Activated CD4-positive, alpha-beta T cell treated with anti-CD3 and anti-CD28 coated beads, Interleukin-2, amount 10 ng/mL, durations not matched to agents 24 days and 14 days (primary cell): ENCODE results near the gene MECR. TPM values are rescaled to one million over a fixed set of nuclear protein-coding genes. Genes with fewer than 3 reads are reported as not detected.

Experiments used
- DNase-seq: peaks from one replicate; pipeline ENCODE4 v3.0.0; 2022
- H3K27ac Mint-ChIP-seq: one replicate; pipeline ENCODE4 v1.8.0; 2022; ENCODE audit warnings: mild to moderate bottlenecking, mixed read lengths
- H3K27me3 Mint-ChIP-seq: one replicate; pipeline ENCODE4 v1.8.0; 2022; ENCODE audit warnings: mixed read lengths
- H3K36me3 Mint-ChIP-seq: one replicate; pipeline ENCODE4 v1.8.0; 2022; ENCODE audit warnings: low read depth, mild to moderate bottlenecking, mixed read lengths
- H3K4me1 Mint-ChIP-seq: one replicate; pipeline ENCODE4 v1.8.0; 2021; ENCODE audit warnings: mixed read lengths
- H3K4me3 Mint-ChIP-seq: one replicate; pipeline ENCODE4 v1.8.0; 2022; ENCODE audit warnings: mild to moderate bottlenecking, moderate library complexity, mixed read lengths
- H3K9me3 Mint-ChIP-seq: one replicate; pipeline ENCODE4 v1.8.0; 2021; ENCODE audit warnings: mixed read lengths
- intact Hi-C: fragments of 100-400 bp; cut with micrococcal nuclease; formaldehyde crosslinking; loops from one replicate; pipeline ENCODE4 v1.15.1; 2023
- total RNA-seq: library from RNA; stranded (reverse); gene quantifications from 2 replicates; pipeline ENCODE4 v1.2.3, GENCODE V29; 2022

MECR gene
- total RNA-seq, 1 donor from 2014 or later: 41.3 TPM

DNA sequence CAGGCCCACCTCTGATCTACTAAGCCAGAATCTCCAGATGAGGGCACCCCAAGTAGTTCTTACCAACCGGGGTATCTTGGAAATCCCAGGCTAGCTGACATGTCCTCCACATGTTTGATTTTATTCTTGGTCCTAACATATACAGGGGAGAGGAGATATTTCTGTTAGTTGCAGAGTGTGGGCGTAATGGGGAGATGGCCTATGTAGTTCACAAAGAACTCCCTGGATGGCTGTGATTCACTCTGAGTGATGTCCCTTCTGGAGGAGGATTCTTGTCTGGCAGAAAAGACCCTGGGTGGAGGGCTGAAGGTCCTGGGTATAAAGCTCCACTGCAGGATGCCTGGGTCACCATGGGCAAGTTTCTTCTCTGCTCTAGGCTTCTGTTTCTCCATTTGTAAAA, 13.1 kb downstream of the MECR start:
- Mint-ChIP-seq H3K4me1 (no peaks in the 10 kb centered on the region), H3K27me3 (no peaks in the 10 kb centered on the region), H3K9me3 (no peaks in the 10 kb centered on the region), H3K36me3 (peaks cover 16% of the 10 kb centered on the region), H3K4me3 (no peak overlapping the region), H3K27ac (no peak overlapping the region)
- DNase-seq: no peak
- intact Hi-C loops: no loop called here

DNA sequence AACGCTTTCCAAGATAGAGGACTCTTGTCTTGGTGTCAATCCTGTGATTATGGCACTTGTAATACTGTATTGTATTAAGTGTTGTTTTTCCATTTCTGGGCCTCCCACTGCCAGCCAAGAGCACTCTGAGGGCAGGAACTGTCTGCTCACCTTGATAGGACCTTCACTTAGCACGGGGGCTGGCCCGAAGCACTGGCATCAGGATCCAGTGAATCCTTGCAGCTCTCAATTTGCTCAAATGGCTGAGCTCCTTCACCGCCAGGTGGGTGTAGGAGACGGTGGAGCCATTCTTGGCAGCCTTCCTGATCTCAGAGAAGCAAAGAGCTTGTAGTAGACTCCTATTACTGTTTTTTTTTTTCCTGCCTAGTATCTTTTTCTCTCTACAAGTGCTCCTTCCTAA, 17.7 kb downstream of the MECR start:
- no peaks in the 10 kb centered on the region for H3K4me1 Mint-ChIP-seq
- no peaks in the 10 kb centered on the region for H3K27me3 Mint-ChIP-seq
- no peak overlapping the region for H3K27ac Mint-ChIP-seq
- H3K4me3 Mint-ChIP-seq: no peak overlapping the region
- no peaks in the 10 kb centered on the region for H3K9me3 Mint-ChIP-seq
- DNase-seq: no peak
- peaks cover 22% of the 10 kb centered on the region for H3K36me3 Mint-ChIP-seq
- intact Hi-C loops: no loop called here

DNA sequence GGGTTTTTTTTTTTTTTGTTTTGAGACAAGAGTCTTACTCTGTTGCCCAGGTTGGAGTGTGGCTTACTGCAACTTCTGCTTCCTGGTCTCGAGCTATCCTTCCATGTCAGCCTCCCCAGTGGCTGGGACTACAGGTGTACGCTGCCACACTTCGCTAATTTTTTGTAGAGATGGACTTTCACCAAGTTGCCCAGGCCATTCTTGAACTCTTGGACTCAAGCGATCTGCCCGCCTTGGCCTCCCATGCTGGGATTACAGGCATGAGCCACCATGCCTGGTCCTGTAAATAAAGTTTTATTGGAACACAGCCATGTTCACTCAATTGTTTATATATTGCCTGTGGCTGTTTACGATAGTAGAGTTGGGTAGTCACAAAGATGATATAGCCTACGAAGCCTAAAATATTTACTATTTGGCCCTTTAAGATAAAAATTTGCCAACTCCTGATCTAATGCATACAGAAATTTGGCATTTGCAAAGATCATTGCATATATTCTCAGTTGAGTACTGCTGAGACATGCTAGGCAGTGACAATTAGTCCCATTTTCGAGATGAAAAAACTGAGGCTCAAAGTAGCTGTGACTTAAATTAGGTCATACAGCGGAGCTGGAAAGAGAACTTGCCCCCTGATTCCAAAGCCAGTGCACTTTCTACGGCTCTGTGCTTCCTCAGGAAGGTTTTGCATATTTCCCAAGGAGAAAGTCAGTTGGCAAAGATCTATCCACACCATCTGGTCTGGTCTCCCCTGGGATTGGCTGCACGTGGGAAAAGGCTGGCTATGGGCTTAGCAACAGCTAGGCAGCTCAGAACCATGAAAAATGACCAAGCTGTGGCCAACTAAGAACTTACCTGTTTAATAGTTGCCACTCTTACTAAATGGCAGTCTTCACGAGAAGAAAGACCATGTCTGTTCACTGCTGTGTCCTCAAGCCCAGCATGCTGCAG, 19.4 kb downstream of the MECR start:
- Mint-ChIP-seq H3K27ac (no peak overlapping the region), H3K9me3 (no peaks in the 10 kb centered on the region), H3K27me3 (no peaks in the 10 kb centered on the region), H3K4me1 (no peaks in the 10 kb centered on the region), H3K4me3 (no peak overlapping the region), H3K36me3 (peaks cover 22% of the 10 kb centered on the region)
- no peak for DNase-seq
- intact Hi-C loops: no loop called here

DNA sequence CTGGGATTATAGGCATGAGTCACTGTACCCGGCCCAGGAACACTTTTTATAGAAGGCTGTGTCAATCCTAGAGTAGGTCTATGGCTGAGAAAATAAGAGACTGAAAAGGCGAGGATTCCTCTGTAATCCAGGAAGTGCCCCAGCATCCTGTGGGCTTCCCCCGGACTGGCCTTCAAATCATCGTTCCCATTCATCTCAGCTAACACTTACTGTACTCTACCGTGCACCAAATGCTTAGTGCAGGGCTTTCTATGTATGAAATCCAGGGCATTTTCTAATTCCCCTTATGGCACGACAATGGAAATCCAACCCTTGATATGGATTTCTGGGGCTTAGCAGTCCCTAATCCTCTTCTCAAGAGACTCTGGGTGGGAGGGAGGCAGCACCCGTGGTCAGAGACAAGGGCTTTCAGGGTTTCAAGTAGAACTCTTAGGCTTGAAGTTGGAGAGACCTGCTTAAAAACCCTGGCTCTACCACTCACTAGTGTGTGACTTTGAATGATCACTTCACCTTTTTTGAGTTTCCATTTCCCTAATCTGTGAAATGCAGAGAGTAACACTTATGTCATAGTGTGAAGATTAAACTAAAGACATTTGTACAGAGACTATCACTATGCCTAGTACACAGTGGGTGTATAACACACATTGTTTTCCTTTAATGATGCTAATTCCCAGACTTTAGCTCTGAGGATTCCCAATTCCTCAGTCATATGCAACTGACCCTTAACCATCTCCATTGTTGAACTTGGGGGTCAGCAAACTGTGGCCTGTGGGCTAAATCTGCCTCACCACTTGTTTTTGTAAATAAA, 20.3 kb downstream of the MECR start:
- no peaks in the 10 kb centered on the region for H3K4me1 Mint-ChIP-seq
- no peaks in the 10 kb centered on the region for H3K27me3 Mint-ChIP-seq
- intact Hi-C loops: no loop called here
- H3K27ac Mint-ChIP-seq: no peak overlapping the region
- no peak overlapping the region for H3K4me3 Mint-ChIP-seq
- no peak for DNase-seq
- H3K9me3 Mint-ChIP-seq: no peaks in the 10 kb centered on the region
- H3K36me3 Mint-ChIP-seq: peaks cover 24% of the 10 kb centered on the region

DNA sequence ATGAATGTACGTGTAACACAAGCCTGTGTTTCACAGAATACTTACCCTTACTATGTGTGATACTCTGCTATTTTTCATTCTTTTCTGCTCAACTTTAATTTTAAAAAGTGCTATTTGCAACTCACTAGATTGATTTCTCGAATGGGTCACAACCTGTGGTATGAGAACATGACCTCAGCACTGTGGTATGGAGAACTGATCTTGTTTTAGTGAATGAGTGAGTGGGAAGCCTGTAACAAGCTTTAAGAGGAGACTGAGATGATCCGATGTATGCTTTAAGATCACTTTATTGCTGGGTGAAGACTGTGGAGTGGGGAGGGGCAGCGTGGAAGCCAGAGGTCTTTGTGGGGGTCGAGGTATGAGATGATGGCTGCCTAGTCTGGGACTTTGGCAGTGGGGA, 21.6 kb downstream of the MECR start:
- no peaks in the 10 kb centered on the region for H3K27me3 Mint-ChIP-seq
- intact Hi-C loops: no loop called here
- no peak overlapping the region for H3K4me3 Mint-ChIP-seq
- no peak for DNase-seq
- H3K27ac Mint-ChIP-seq: no peak overlapping the region
- peaks cover 19% of the 10 kb centered on the region for H3K36me3 Mint-ChIP-seq
- H3K9me3 Mint-ChIP-seq: no peaks in the 10 kb centered on the region
- H3K4me1 Mint-ChIP-seq: no peaks in the 10 kb centered on the region

DNA sequence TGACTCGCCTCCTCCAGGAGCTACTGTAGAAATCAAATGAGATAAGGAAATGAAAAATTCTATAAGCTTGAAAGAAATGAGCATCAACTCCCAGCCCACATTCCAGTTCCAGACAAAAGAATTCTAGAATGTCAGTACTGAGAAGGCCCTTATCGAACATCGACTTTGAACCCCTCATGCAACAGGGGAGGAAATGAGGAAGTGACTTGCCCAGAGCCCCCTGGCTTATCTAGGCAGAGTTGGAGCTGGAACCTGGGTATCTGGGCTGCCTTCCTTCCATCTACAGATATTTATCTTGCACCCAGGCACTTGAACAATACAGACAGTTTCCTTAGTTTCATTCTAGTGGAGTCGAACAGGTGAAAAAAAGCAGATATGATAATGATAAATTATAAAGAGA, 22.3 kb downstream of the MECR start:
- no peak overlapping the region for H3K4me3 Mint-ChIP-seq

DNA sequence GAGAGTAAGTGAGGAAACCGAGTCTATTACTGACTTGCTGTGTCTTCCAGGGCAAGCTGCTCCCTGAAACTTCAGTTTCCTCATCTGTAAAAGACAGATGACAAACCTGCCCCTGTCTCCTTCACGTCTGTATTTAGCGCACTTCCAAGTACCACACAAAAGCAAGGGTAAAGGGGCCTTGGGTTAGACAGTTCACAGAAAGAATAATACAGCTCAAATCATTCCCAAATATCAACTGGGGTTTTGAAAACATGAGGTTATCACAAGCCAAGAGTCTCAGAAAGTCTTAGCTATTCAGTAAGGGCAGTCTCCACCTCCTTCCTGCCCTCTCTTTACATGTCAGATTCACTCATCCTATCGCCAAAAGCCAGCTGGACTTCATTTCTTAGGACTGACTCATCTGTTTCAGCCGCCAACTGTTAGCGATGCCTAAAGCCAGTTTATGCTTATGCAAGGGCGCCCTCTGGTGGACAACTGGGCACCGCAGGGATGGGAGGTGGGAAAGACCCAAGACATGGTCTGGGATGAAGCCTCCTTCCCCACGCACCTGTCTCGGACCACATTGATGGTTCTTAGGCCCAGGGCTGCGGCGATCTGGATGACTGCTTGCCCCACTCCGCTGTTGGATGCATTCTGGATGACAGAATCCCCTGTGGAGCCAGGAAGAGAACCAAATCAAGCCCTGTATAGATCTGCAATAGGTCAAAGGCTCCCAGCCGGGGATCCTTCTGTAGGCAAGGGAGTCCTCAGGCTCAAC, 28.0 kb downstream of the MECR start:
- peaks cover 15% of the 10 kb centered on the region for H3K4me1 Mint-ChIP-seq
- H3K9me3 Mint-ChIP-seq: no peaks in the 10 kb centered on the region
- H3K36me3 Mint-ChIP-seq: peaks cover 19% of the 10 kb centered on the region
- H3K4me3 Mint-ChIP-seq: no peak overlapping the region
- intact Hi-C loops: loop anchor here (1.0 to 5.0 kb wide), 5 partner anchors 20 to 418 kb away; partner anchors contain the start of gene TMEM200B
- H3K27me3 Mint-ChIP-seq: no peaks in the 10 kb centered on the region
- peak; percentile 97 for DNase-seq
- H3K27ac Mint-ChIP-seq: peak overlapping the region; percentile 34

More for the DNA sequence above, 22.3 kb downstream of the MECR start:
- intact Hi-C loops: no loop called here
- peaks cover 17% of the 10 kb centered on the region for H3K36me3 Mint-ChIP-seq
- no peaks in the 10 kb centered on the region for H3K4me1 Mint-ChIP-seq
- H3K27ac Mint-ChIP-seq: no peak overlapping the region
- no peaks in the 10 kb centered on the region for H3K9me3 Mint-ChIP-seq
- no peaks in the 10 kb centered on the region for H3K27me3 Mint-ChIP-seq
- no peak for DNase-seq

DNA sequence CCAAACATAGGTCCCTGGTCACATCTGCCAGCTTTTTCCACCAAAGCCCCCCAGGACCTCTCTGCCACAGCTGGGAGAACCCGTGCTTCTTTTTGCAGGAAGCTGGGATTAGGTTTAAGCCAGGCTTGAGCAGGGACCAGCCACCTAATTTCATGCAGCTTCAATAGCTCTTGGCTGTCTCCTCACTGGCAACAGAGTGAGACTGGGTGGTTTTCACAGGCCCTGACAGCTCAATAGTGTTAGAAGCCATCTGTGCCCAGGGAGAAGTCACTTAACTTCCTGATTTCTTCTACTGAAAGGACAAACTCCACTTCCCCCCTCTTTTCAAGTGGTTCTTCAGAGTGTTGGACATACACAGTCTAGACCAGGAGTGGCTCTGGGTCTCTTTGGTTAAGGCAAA, 28.7 kb downstream of the MECR start:
- peaks cover 19% of the 10 kb centered on the region for H3K36me3 Mint-ChIP-seq
- intact Hi-C loops: loop anchor here (1.0 to 5.0 kb wide), 4 partner anchors 80 to 417 kb away; partner anchors contain the start of gene TMEM200B
- no peak overlapping the region for H3K4me3 Mint-ChIP-seq
- H3K9me3 Mint-ChIP-seq: no peaks in the 10 kb centered on the region
- H3K27me3 Mint-ChIP-seq: no peaks in the 10 kb centered on the region
- peak overlapping the region; percentile 34 for H3K27ac Mint-ChIP-seq
- DNase-seq: no peak
- H3K4me1 Mint-ChIP-seq: peaks cover 15% of the 10 kb centered on the region

DNA sequence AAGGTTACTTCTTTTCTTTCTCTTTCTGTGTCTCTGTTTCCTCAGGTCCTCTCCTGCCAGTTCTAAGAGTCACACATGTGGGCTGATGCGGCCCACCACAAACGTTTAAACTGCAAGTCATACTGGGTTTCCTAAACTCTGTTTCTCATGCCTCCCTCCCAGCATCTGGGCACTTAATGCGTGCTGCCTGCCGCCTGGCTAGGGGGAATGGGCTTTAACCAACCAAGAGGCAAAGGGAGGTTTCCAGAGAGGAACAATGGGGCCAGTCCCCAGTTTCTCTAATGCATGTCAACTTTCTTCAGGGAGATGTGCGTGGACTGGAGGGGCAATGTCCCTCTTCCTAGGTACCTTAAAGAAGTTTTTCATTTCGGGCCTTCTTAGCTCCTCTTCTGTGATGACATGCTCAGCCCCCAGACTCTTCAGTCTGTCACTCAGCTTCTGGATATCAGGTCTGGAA, 29.1 kb downstream of the MECR start:
- Mint-ChIP-seq H3K36me3 (peaks cover 19% of the 10 kb centered on the region), H3K9me3 (no peaks in the 10 kb centered on the region), H3K4me3 (no peak overlapping the region), H3K27ac (peak overlapping the region; percentile 48), H3K4me1 (peaks cover 15% of the 10 kb centered on the region), H3K27me3 (no peaks in the 10 kb centered on the region)
- no peak for DNase-seq
- intact Hi-C loops: loop anchor here (1.0 to 5.0 kb wide), 4 partner anchors 79 to 417 kb away; partner anchors contain the start of gene TMEM200B

DNA sequence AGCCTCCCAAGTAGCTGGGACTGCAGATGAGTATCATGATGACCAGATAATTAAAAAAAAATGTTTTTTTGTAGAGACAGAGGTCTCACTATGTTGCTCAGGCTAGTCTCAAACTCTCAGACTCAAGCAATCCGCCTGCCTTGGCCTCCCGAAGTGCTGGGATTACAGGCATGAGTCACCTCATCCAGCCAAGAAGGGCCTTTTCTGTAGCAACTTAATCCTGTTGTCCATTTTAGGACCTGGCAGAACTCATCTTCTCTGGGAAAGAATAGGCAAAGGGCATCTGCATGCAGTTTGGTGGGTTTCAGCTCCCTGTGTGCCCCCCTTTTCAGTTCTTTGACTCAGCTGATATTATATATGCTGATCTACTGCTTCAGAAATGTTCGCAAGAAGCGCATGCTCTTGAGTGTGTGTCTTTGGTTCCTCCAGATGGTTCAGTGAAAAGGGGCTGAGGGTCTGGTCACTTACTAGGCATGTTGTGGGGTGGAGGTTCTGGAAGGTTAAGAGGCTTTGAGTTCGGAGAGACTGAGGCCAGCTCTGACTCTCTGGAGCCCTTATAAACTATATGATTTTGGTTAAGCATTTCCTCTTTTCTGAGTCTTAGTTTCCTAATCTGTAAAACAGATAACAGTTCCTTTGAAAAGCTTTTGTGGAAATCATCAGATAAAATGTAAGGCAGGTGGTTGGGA, 29.7 kb downstream of the MECR start:
- H3K4me3 Mint-ChIP-seq: no peak overlapping the region
- H3K36me3 Mint-ChIP-seq: peaks cover 19% of the 10 kb centered on the region
- DNase-seq: no peak
- H3K27ac Mint-ChIP-seq: peak overlapping the region; percentile 59
- no peaks in the 10 kb centered on the region for H3K9me3 Mint-ChIP-seq
- intact Hi-C loops: loop anchor here (5.0 kb wide), 1 partner anchor 79 kb away; the partner anchor contains the start of gene TMEM200B
- H3K27me3 Mint-ChIP-seq: no peaks in the 10 kb centered on the region
- H3K4me1 Mint-ChIP-seq: peaks cover 15% of the 10 kb centered on the region

DNA sequence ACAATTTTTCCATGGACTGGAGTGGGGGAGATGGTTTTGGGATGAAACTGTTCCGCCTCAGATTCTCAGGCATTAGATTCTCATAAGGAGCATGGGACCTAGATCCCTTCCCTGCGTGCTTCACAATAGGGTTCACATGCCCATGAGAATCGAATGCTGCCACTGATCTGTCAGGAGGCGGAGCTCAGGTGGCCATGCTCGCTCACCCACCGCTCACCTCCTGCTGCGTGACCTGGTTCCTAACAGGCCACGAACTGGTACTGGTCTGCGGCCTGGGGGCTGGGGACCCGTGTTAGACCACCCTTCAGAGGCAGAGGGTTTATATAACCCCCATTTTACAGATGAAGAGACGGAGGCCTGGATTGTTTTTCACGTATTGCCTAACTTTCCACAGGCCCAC, 32.7 kb downstream of the MECR start:
- peaks cover 14% of the 10 kb centered on the region for H3K4me1 Mint-ChIP-seq
- H3K36me3 Mint-ChIP-seq: peaks cover 23% of the 10 kb centered on the region
- no peak overlapping the region for H3K4me3 Mint-ChIP-seq
- no peaks in the 10 kb centered on the region for H3K27me3 Mint-ChIP-seq
- intact Hi-C loops: no loop called here
- H3K9me3 Mint-ChIP-seq: no peaks in the 10 kb centered on the region
- H3K27ac Mint-ChIP-seq: no peak overlapping the region
- no peak for DNase-seq

DNA sequence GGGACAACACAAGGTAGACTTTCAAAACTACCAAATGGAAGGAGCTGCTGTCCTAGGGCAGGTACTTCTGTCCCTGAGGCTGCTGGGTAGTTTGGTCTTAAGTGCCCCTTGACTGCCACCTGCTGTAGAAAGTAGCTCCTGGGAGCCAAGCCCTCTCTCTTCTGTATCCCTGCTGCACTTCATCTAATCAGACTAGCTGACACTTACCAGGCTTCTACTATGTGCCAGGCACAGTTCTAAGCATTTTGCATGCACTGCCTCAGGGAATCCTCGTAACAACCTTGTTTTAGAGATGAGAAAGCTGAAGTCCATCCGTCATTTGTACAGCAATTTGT, 33.2 kb downstream of the MECR start:
- H3K36me3 Mint-ChIP-seq: peaks cover 22% of the 10 kb centered on the region
- intact Hi-C loops: no loop called here
- H3K27ac Mint-ChIP-seq: no peak overlapping the region
- H3K4me1 Mint-ChIP-seq: peaks cover 11% of the 10 kb centered on the region
- no peaks in the 10 kb centered on the region for H3K9me3 Mint-ChIP-seq
- H3K4me3 Mint-ChIP-seq: no peak overlapping the region
- H3K27me3 Mint-ChIP-seq: no peaks in the 10 kb centered on the region
- peak; percentile 83 for DNase-seq
